Measurements from ENCODE around the gene SGCG. TPM values are rescaled to one million over a fixed set of nuclear protein-coding genes. Genes with fewer than 3 reads are reported as not detected.
"Not testable (repeated sequence)": the region's sequence is repeated elsewhere in the genome, so short reads cannot be mapped to it uniquely, and the experiment has no call there.

The SGCG gene
- polyA plus RNA-seq, 1 experiment = 0.29 TPM

DNA sequence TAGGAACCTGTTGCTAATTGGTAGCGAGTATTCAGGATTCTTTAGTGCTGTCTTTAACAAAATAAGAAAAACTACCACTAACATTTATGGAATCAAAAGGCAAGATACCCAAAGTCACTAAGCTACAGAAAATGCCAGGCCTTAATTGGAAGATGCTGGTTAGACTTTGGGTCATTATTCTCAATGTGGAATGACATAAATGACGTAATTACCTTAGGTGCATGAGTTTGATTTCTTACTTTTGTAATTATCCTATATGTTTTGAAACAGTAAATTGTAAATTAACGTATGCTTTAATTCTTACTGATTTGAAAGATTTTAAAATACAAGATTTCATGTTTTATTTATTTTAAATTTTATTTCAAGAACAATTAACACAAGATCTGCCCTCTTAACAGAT lies 25.0 kb downstream of the SGCG start:
- H3K4me3 ChIP-seq (ENCODE audit: low read depth, low read length) = no peak overlapping the region
- POLR2A ChIA-PET = no interaction called here
- DNase-seq (ENCODE audit: low read depth) = no peak
- H3K27me3 ChIP-seq (ENCODE audit: control insufficient read depth, insufficient read depth, low read length) = 0 out of 2 replicates have a peak, but pooled peaks cover 1% of the 10 kb centered on the region
- CTCF ChIA-PET = no interaction called here
- H3K36me3 ChIP-seq (ENCODE audit: control insufficient read depth, insufficient read depth, low read length) = no peaks in the 10 kb centered on the region
- no peak for TF ChIP-seq CTCF (IDR thresholded peaks at IDR 0.05; ENCODE audit: insufficient read depth, low read depth, low read length)

- H3K36me3 ChIP-seq (ENCODE audit: control insufficient read depth, insufficient read depth, low read length) = no peaks in the 10 kb centered on the region
- no peaks in the 10 kb centered on the region for H3K27me3 ChIP-seq (ENCODE audit: control insufficient read depth, insufficient read depth, low read length)
- no peak overlapping the region for H3K4me3 ChIP-seq (ENCODE audit: low read depth, low read length)
- no peak for TF ChIP-seq CTCF (IDR thresholded peaks at IDR 0.05; ENCODE audit: insufficient read depth, low read depth, low read length)
- CTCF ChIA-PET = no interaction called here
- no peak for DNase-seq (ENCODE audit: low read depth)
- POLR2A ChIA-PET = no interaction called here
These were observed 31.9 kb downstream of the SGCG start for GRCh38 chr13:23212671-23213070.

GRCh38 chr13:23231241-23231640 lies 50.5 kb downstream of the SGCG start:
- H3K4me3 ChIP-seq (ENCODE audit: low read depth, low read length) = no peak overlapping the region
- POLR2A ChIA-PET = no interaction called here
- H3K27me3 ChIP-seq (ENCODE audit: control insufficient read depth, insufficient read depth, low read length) = no peaks in the 10 kb centered on the region
- DNase-seq (ENCODE audit: low read depth) = no peak
- no peaks in the 10 kb centered on the region for H3K36me3 ChIP-seq (ENCODE audit: control insufficient read depth, insufficient read depth, low read length)
- TF ChIP-seq CTCF (IDR thresholded peaks at IDR 0.05; ENCODE audit: insufficient read depth, low read depth, low read length) = no peak
- CTCF ChIA-PET = interaction anchor here (1.2 kb wide), 1 partner anchor 117 kb away, joined by 3 read pairs; no protein-coding TSS in a partner anchor

DNA sequence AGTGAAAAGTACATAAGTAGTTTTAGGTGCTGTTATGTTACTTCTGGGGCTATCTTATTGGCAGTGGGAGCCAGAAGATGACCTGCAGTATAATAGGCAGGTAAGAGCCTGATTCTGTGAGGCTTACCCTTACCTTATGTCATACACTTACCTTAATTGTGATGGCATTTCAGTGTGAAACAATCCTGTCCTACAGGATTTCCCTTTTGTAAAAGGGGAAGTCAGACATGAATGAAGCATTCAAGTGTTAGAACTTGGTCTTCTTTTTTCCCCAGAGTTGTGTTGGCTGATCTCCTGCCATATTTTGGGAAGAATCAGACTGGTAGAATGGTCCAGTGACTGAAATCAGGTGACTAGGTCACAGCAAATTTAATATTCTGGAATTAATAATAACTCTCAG lies 55.2 kb downstream of the SGCG start:
- Histone ChIP-seq H3K27me3 (ENCODE audit: control insufficient read depth, insufficient read depth, low read length) (no peaks in the 10 kb centered on the region), H3K36me3 (ENCODE audit: control insufficient read depth, insufficient read depth, low read length) (no peaks in the 10 kb centered on the region), H3K4me3 (ENCODE audit: low read depth, low read length) (no peak overlapping the region)
- ChIA-PET CTCF (no interaction called here), POLR2A (no interaction called here)
- TF ChIP-seq CTCF (IDR thresholded peaks at IDR 0.05; ENCODE audit: insufficient read depth, low read depth, low read length) = no peak
- no peak for DNase-seq (ENCODE audit: low read depth)

- Histone ChIP-seq H3K27me3 (ENCODE audit: control insufficient read depth, insufficient read depth, low read length) (no peaks in the 10 kb centered on the region), H3K4me3 (ENCODE audit: low read depth, low read length) (no peak overlapping the region), H3K36me3 (ENCODE audit: control insufficient read depth, insufficient read depth, low read length) (no peaks in the 10 kb centered on the region)
- no peak for TF ChIP-seq CTCF (IDR thresholded peaks at IDR 0.05; ENCODE audit: insufficient read depth, low read depth, low read length)
- ChIA-PET POLR2A (no interaction called here), CTCF (no interaction called here)
- DNase-seq (ENCODE audit: low read depth) = no peak
These were observed 62.3 kb downstream of the SGCG start for GRCh38 chr13:23243066-23243465.

- DNase-seq (ENCODE audit: low read depth); H3K4me3 ChIP-seq (ENCODE audit: low read depth, low read length); H3K27me3 ChIP-seq (ENCODE audit: control insufficient read depth, insufficient read depth, low read length); H3K36me3 ChIP-seq (ENCODE audit: control insufficient read depth, insufficient read depth, low read length); POLR2A ChIA-PET; CTCF ChIA-PET: not testable (repeated sequence)
These were observed 67.6 kb downstream of the SGCG start for GRCh38 chr13:23248410-23248809.

Measured in BJ (cell line).